Mesenchymal stem cell (in vitro differentiated cells and primary cell): ENCODE data around the gene STAU1.
"Not testable (repeated sequence)": the region's sequence is repeated elsewhere in the genome, so short reads cannot be mapped to it uniquely, and the experiment has no call there.

Experiments
- DNase-seq: peaks from one replicate; pipeline ENCODE4 v3.0.0-alpha.2; 2013
- H2AFZ ChIP-seq: one replicate; pipeline ENCODE4 v1.6.1; 2013; ENCODE audit warnings: low read depth, mild to moderate bottlenecking, control low read depth, inconsistent platforms, low read length, moderate library complexity
- H2AK5ac ChIP-seq: 2 replicates; pipeline ENCODE4 v1.6.1; 2013; ENCODE audit warnings: low read length, moderate library complexity, mild to moderate bottlenecking, inconsistent platforms; ENCODE audit not compliant: severe bottlenecking
- H2BK120ac ChIP-seq: one replicate; pipeline ENCODE4 v1.6.1; 2013; ENCODE audit warnings: low read depth, mild to moderate bottlenecking, inconsistent platforms, low read length, moderate library complexity
- H2BK12ac ChIP-seq, 2 experiments: one replicate each; pipeline ENCODE4 v1.6.1; 2013; ENCODE audit warnings: inconsistent platforms in 2 of 2, low read length in 2 of 2, mild to moderate bottlenecking in 2 of 2, moderate library complexity in 2 of 2, control low read depth in 1 of 2
- H2BK15ac ChIP-seq: one replicate; pipeline ENCODE4 v1.6.1; 2013; ENCODE audit warnings: mild to moderate bottlenecking, low read depth, inconsistent platforms; ENCODE audit not compliant: poor library complexity, severe bottlenecking
- H2BK5ac ChIP-seq: 2 replicates; pipeline ENCODE4 v1.6.1; 2013; ENCODE audit warnings: low read depth, mild to moderate bottlenecking, low read length, control low read depth, inconsistent platforms; ENCODE audit not compliant: poor library complexity, severe bottlenecking
- H3K14ac ChIP-seq, 2 experiments: one replicate each; pipeline ENCODE4 v1.6.1; 2013; ENCODE audit warnings: inconsistent platforms in 2 of 2, low read length in 2 of 2, control low read depth in 1 of 2, mild to moderate bottlenecking in 1 of 2, moderate library complexity in 1 of 2
- H3K18ac ChIP-seq, 2 experiments: one replicate each; pipeline ENCODE4 v1.6.1; 2013; ENCODE audit warnings: inconsistent platforms in 2 of 2, low read length in 2 of 2, control low read depth in 1 of 2, low read depth in 1 of 2, mild to moderate bottlenecking in 1 of 2
- H3K23ac ChIP-seq, 2 experiments: one replicate each; pipeline ENCODE4 v1.6.1; 2013; ENCODE audit warnings: inconsistent platforms in 2 of 2, low read length in 2 of 2, mild to moderate bottlenecking in 2 of 2, moderate library complexity in 2 of 2, control low read depth in 1 of 2
- H3K27ac ChIP-seq: 2 replicates; pipeline ENCODE4 v1.5.1; 2013; ENCODE audit warnings: mild to moderate bottlenecking, moderate library complexity, low read length, control low read depth, inconsistent platforms; ENCODE audit not compliant: poor library complexity, severe bottlenecking
- H3K27me3 ChIP-seq, 2 experiments: 2 replicates each; pipeline versions ENCODE4 v1.6.1 to v1.7.0; 2013; ENCODE audit warnings: low read length in 2 of 2, mild to moderate bottlenecking in 2 of 2, moderate library complexity in 2 of 2, control low read depth in 1 of 2, inconsistent platforms in 1 of 2; ENCODE audit not compliant: control insufficient read depth in 1 of 2, insufficient read depth in 1 of 2
- H3K36me3 ChIP-seq, 2 experiments: 2 replicates each; pipeline versions ENCODE4 v1.6.1 to v1.7.0; 2013; ENCODE audit warnings: low read length in 2 of 2, control low read depth in 1 of 2, inconsistent platforms in 1 of 2, low read depth in 1 of 2, mild to moderate bottlenecking in 1 of 2; ENCODE audit not compliant: insufficient read depth in 2 of 2, control insufficient read depth in 1 of 2
- H3K4ac ChIP-seq, 2 experiments: one replicate each; pipeline ENCODE4 v1.6.1; 2013; ENCODE audit warnings: inconsistent platforms in 2 of 2, low read length in 2 of 2, mild to moderate bottlenecking in 2 of 2, moderate library complexity in 2 of 2, control low read depth in 1 of 2, low read depth in 1 of 2
- H3K4me1 ChIP-seq: 2 replicates; pipeline ENCODE4 v1.6.1; 2013; ENCODE audit warnings: low read depth, low read length, control low read depth; ENCODE audit not compliant: control insufficient read depth, insufficient read depth
- H3K4me2 ChIP-seq: 2 replicates; pipeline ENCODE4 v1.6.1; 2013; ENCODE audit warnings: low read length, mild to moderate bottlenecking, inconsistent platforms; ENCODE audit not compliant: poor library complexity, severe bottlenecking
- H3K4me3 ChIP-seq, 2 experiments: 2 replicates each; pipeline versions ENCODE4 v1.5.1 to v1.7.0; 2013; ENCODE audit warnings: low read length in 2 of 2, mild to moderate bottlenecking in 2 of 2, control low read depth in 1 of 2, low read depth in 1 of 2; ENCODE audit not compliant: insufficient read depth in 1 of 2
- H3K79me1 ChIP-seq: replicated peaks from 2 replicates; pipeline ENCODE4 v1.6.1; 2013; ENCODE audit warnings: mild to moderate bottlenecking, control low read depth, low read length, inconsistent platforms; ENCODE audit not compliant: poor library complexity, severe bottlenecking
- H3K9ac ChIP-seq: 2 replicates; pipeline ENCODE4 v1.7.0; 2013; ENCODE audit warnings: mild to moderate bottlenecking, low read length, moderate library complexity
- H3K9me3 ChIP-seq: 2 replicates; pipeline ENCODE4 v1.7.0; 2013; ENCODE audit warnings: mild to moderate bottlenecking, low read length; ENCODE audit not compliant: control insufficient read depth
- H4K8ac ChIP-seq: one replicate; pipeline ENCODE4 v1.6.1; 2013; ENCODE audit warnings: inconsistent platforms, mild to moderate bottlenecking, low read length, moderate library complexity
- H4K91ac ChIP-seq: one replicate; pipeline ENCODE4 v1.6.1; 2013; ENCODE audit warnings: mild to moderate bottlenecking, low read length, inconsistent platforms
- WGBS: methylation state at CpG from one replicate; pipeline ENCODE4 v1.1.7; 2013; ENCODE audit warnings: mixed read lengths; 5-methylcytosine and 5-hydroxymethylcytosine counted together

Gene STAU1

DNA sequence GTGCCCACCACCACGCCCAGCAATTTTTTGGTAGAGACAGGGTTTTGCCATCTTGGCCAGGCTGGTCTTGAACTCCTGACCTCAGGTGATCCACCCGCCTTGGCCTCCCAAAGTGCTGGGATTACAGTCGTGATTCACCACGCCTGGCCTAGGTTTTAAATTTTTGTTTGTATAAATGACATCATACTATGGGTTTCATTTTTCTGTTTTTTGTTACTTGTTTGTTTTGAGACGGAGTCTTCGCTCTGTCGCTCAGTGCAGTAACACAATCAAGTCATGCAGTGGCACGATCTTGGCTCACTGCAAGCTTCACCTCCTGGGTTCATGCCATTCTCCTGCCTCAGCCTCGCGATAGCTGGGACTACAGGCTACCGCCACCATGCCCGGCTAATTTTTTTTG is 105.8 kb downstream of the STAU1 start:
- Histone ChIP-seq H3K79me1 (peaks cover 26% of the 10 kb centered on the region), H3K36me3 (peaks cover 35 to 89% of the 10 kb centered on the region in 2 experiments)
- H3K27me3 ChIP-seq, H2AFZ ChIP-seq, H2AK5ac ChIP-seq, H3K4me2 ChIP-seq, H2BK5ac ChIP-seq, H3K14ac ChIP-seq, H2BK120ac ChIP-seq, H3K27ac ChIP-seq, H3K23ac ChIP-seq, H4K8ac ChIP-seq, H2BK12ac ChIP-seq, DNase-seq, H4K91ac ChIP-seq, H3K4ac ChIP-seq, H3K9ac ChIP-seq, H3K4me1 ChIP-seq, H3K4me3 ChIP-seq, H3K18ac ChIP-seq, H2BK15ac ChIP-seq, H3K9me3 ChIP-seq: not testable (repeated sequence)
- 96% methylated on average over 12 of the region's 12 CpGs for WGBS

DNA sequence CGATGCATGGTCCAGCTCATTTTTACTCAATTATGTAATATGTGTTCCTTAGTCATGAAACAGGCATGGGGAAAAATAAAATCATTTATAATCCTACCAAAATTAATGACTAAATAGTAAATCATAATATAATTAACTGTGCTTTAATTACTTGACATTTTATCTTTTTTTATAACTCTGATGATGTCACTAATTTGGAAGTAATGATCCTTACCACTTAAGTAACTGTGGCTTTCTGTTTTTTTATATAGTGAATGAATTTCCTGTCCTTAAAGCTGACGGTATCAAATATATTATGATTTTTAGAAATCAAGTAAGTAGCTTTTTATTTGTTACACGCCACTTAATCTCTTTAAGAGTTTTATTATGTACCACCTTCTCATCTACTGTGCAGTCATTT is 109.8 kb downstream of the STAU1 start:
- no peak overlapping the region for H2BK12ac ChIP-seq
- no peak overlapping the region for H2AK5ac ChIP-seq
- H4K8ac ChIP-seq = no peak overlapping the region
- no peak overlapping the region for H3K4ac ChIP-seq
- H3K4me3 ChIP-seq = no peak overlapping the region
- WGBS = 100% methylated on average over 1 of the region's 3 CpGs
- H3K4me2 ChIP-seq = no peak overlapping the region
- H3K18ac ChIP-seq = no peak overlapping the region
- no peak overlapping the region for H3K23ac ChIP-seq
- no peak overlapping the region for H3K27ac ChIP-seq
- H3K9me3 ChIP-seq = no peaks in the 10 kb centered on the region
- no peak overlapping the region for H3K14ac ChIP-seq
- H3K9ac ChIP-seq = no peak overlapping the region
- H3K4me1 ChIP-seq = peaks cover 3% of the 10 kb centered on the region
- H2AFZ ChIP-seq = no peak overlapping the region
- H3K79me1 ChIP-seq = peaks cover 21% of the 10 kb centered on the region
- H2BK5ac ChIP-seq = no peak overlapping the region
- peaks cover 35 to 92% of the 10 kb centered on the region in 2 experiments for H3K36me3 ChIP-seq
- no peak overlapping the region for H2BK15ac ChIP-seq
- H4K91ac ChIP-seq = no peak overlapping the region
- no peak overlapping the region for H2BK120ac ChIP-seq
- no peaks in the 10 kb centered on the region for H3K27me3 ChIP-seq
- no peak for DNase-seq

DNA sequence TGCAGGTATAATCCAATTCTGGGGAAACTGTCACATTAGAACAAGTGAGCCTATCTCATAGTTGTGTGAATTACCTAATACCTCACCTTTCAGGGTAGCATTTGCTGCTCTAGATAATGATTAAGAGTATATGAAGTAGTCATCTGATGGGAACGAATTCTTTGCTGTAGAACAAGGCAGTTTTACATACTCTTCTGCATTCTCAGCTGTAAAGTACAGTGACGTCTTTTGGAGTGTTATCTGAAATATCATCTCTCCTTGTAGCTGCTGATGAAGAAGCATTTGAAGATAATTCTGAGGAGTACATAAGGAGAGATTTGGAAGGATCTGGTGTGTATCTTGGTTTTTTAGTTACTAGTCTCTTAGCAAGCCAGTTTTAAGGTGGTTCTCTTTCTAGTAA is 113.6 kb downstream of the STAU1 start:
- no peak overlapping the region for H2AK5ac ChIP-seq
- no peak overlapping the region for H2BK12ac ChIP-seq
- H2AFZ ChIP-seq = no peak overlapping the region
- over 99% methylated on average over 2 of the region's 2 CpGs for WGBS
- no peak overlapping the region for H2BK5ac ChIP-seq
- H3K27me3 ChIP-seq = no peaks in the 10 kb centered on the region
- H3K36me3 ChIP-seq = peaks cover 26 to 90% of the 10 kb centered on the region in 2 experiments
- H3K9ac ChIP-seq = no peak overlapping the region
- H3K4ac ChIP-seq = no peak overlapping the region
- H3K4me3 ChIP-seq = no peak overlapping the region
- H4K8ac ChIP-seq = no peak overlapping the region
- no peak overlapping the region for H3K18ac ChIP-seq
- H3K23ac ChIP-seq = no peak overlapping the region
- no peaks in the 10 kb centered on the region for H3K9me3 ChIP-seq
- no peak overlapping the region for H2BK120ac ChIP-seq
- no peak for DNase-seq
- H2BK15ac ChIP-seq = no peak overlapping the region
- no peak overlapping the region for H3K27ac ChIP-seq
- H3K4me1 ChIP-seq = peaks cover 3% of the 10 kb centered on the region
- H4K91ac ChIP-seq = no peak overlapping the region
- H3K4me2 ChIP-seq = no peak overlapping the region
- H3K14ac ChIP-seq = no peak overlapping the region
- H3K79me1 ChIP-seq = peaks cover 16% of the 10 kb centered on the region
